HEK293 (cell line): ENCODE measurements around the gene RAD54L.

ENCODE experiments used
- CTCF ChIA-PET: fragments of 350-600 bp; formaldehyde crosslinking; extraction: SDS; loops from one replicate; lab custom pipeline; 2021; ENCODE audit warnings: antibody characterized with exemption; lab: Yijun Ruan, JAX
- POLR2A ChIA-PET: fragments of 300-600 bp; formaldehyde crosslinking; extraction: SDS; loops from one replicate; lab custom pipeline; 2020; ENCODE audit warnings: antibody characterized with exemption, inconsistent platforms; lab: Yijun Ruan, JAX
- H3K27ac ChIP-seq: fragments of 200-500 bp; sonication (Bioruptor generic); 2 replicates; pipeline ENCODE4 v1.5.1; 2014; ENCODE audit warnings: low read depth, low read length, control low read depth, inconsistent platforms; ENCODE audit errors: extremely low read depth
- H3K36me3 ChIP-seq, 2 experiments: fragments of 200-500 bp in 1 of 2; sonication (Bioruptor generic) in 1 of 2; 1 replicate in 1 of 2; 2 replicates in 1 of 2; pipeline ENCODE4 v1.5.1; 2014 to 2017; ENCODE audit warnings: inconsistent platforms in 2 of 2, low read length in 2 of 2; ENCODE audit not compliant: control insufficient read depth in 2 of 2, insufficient read depth in 1 of 2
- H3K4me1 ChIP-seq: fragments of 200-500 bp; sonication (Bioruptor generic); 2 replicates; pipeline ENCODE4 v1.5.1; 2014; ENCODE audit warnings: mild to moderate bottlenecking, low read length, inconsistent platforms; ENCODE audit not compliant: control insufficient read depth, insufficient read depth
- H3K4me3 ChIP-seq: 2 replicates; pipeline ENCODE4 v1.5.1; 2011; ENCODE audit warnings: low read depth, mild to moderate bottlenecking, control low read depth, low read length, moderate library complexity
- H3K9me3 ChIP-seq: fragments of 200-500 bp; sonication (Bioruptor generic); 2 replicates; pipeline ENCODE4 v1.5.1; 2014; ENCODE audit warnings: low read depth, low read length, inconsistent platforms; ENCODE audit not compliant: control insufficient read depth, insufficient read depth
- BCL11A ChIP-seq: fragments of 450-650 bp; formaldehyde crosslinking; IDR thresholded peaks from 2 replicates; pipeline ENCODE4 v1.5.1; 2016; ENCODE audit warnings: low read depth, missing biosample characterization, missing genetic modification characterization
- HOXD13 ChIP-seq: sonication (generic); formaldehyde crosslinking; IDR thresholded peaks from 2 replicates; pipeline ENCODE4 v1.8.0; 2022; ENCODE audit warnings: missing genetic modification reagents, borderline replicate concordance
- PBX3 ChIP-seq: sonication (generic); formaldehyde crosslinking; IDR thresholded peaks from 2 replicates; pipeline ENCODE4 v1.8.1; 2022; ENCODE audit warnings: mild to moderate bottlenecking, moderate library complexity, missing genetic modification reagents
- PRDM1 ChIP-seq: fragments of 450-650 bp; formaldehyde crosslinking; IDR thresholded peaks from 2 replicates; pipeline ENCODE4; 2016; ENCODE audit warnings: missing biosample characterization, missing genetic modification characterization
- PRDM6 ChIP-seq: fragments of 450-650 bp; formaldehyde crosslinking; IDR thresholded peaks from 2 replicates; pipeline ENCODE4 v1.5.1; 2017; ENCODE audit warnings: missing biosample characterization, missing genetic modification characterization
- SP3 ChIP-seq: fragments of 450-650 bp; formaldehyde crosslinking; IDR thresholded peaks from 2 replicates; pipeline ENCODE4 v1.5.1; 2016; ENCODE audit warnings: missing biosample characterization, missing genetic modification characterization
- TSHZ1 ChIP-seq: fragments of 450-650 bp; formaldehyde crosslinking; IDR thresholded peaks from 2 replicates; pipeline ENCODE4 v1.5.1; 2016; ENCODE audit warnings: missing biosample characterization, missing genetic modification characterization, borderline replicate concordance
- ZBTB20 ChIP-seq: fragments of 450-650 bp; formaldehyde crosslinking; IDR thresholded peaks from 2 replicates; pipeline ENCODE4 v1.5.1; 2016; ENCODE audit warnings: missing biosample characterization, missing genetic modification characterization
- ZBTB49 ChIP-seq: fragments of 450-650 bp; formaldehyde crosslinking; IDR thresholded peaks from 2 replicates; pipeline ENCODE4 v1.5.1; 2016; ENCODE audit warnings: missing biosample characterization, missing genetic modification characterization, low read depth
- ZEB2 ChIP-seq: fragments of 450-650 bp; formaldehyde crosslinking; IDR thresholded peaks from 2 replicates; pipeline ENCODE4 v1.5.1; 2016; ENCODE audit warnings: missing biosample characterization, missing genetic modification characterization
- ZFHX2 ChIP-seq: fragments of 450-650 bp; formaldehyde crosslinking; conservative IDR thresholded peaks from 2 replicates; pipeline ENCODE4 v1.5.1; 2016; ENCODE audit warnings: missing biosample characterization, missing genetic modification characterization
- ZFP3 ChIP-seq: fragments of 450-650 bp; formaldehyde crosslinking; IDR thresholded peaks from 2 replicates; pipeline ENCODE4 v1.5.1; 2016; ENCODE audit warnings: low read depth, missing biosample characterization, missing genetic modification characterization
- ZNF114 ChIP-seq: fragments of 450-650 bp; formaldehyde crosslinking; IDR thresholded peaks from 2 replicates; pipeline ENCODE4 v1.5.0; 2017; ENCODE audit warnings: missing biosample characterization, missing genetic modification characterization
- ZNF157 ChIP-seq: fragments of 450-650 bp; formaldehyde crosslinking; IDR thresholded peaks from 2 replicates; pipeline ENCODE4 v1.5.1; 2016; ENCODE audit warnings: missing biosample characterization, missing genetic modification characterization
- ZNF175 ChIP-seq: fragments of 450-650 bp; formaldehyde crosslinking; IDR thresholded peaks from 2 replicates; pipeline ENCODE4 v1.5.1; 2016; ENCODE audit warnings: missing biosample characterization, missing genetic modification characterization
- ZNF19 ChIP-seq: fragments of 450-650 bp; formaldehyde crosslinking; IDR thresholded peaks from 2 replicates; pipeline ENCODE4; 2016; ENCODE audit warnings: missing biosample characterization, missing genetic modification characterization, low read depth
- ZNF248 ChIP-seq: fragments of 450-650 bp; formaldehyde crosslinking; IDR thresholded peaks from 2 replicates; pipeline ENCODE4 v1.5.1; 2017; ENCODE audit warnings: missing biosample characterization, missing genetic modification characterization
- ZNF274 ChIP-seq, 2 experiments: fragments of 200-500 bp in 1 of 2; fragments of 450-650 bp in 1 of 2; sonication (Bioruptor generic) in 1 of 2; formaldehyde crosslinking in 1 of 2; IDR thresholded peaks; 2 replicates each; pipeline versions ENCODE4 v1.5.1 to v1.6.1; 2014 to 2016; ENCODE audit warnings: borderline replicate concordance in 1 of 2, inconsistent platforms in 1 of 2, low read length in 1 of 2, missing biosample characterization in 1 of 2, missing genetic modification characterization in 1 of 2
- ZNF324 ChIP-seq: fragments of 450-650 bp; formaldehyde crosslinking; IDR thresholded peaks from 2 replicates; pipeline ENCODE4 v1.5.1; 2016; ENCODE audit warnings: missing biosample characterization, missing genetic modification characterization
- ZNF555 ChIP-seq: fragments of 450-650 bp; formaldehyde crosslinking; conservative IDR thresholded peaks from 2 replicates; pipeline ENCODE4 v1.5.1; 2017; ENCODE audit warnings: missing biosample characterization, mild to moderate bottlenecking, missing genetic modification characterization, inconsistent platforms
- ZNF596 ChIP-seq: fragments of 450-650 bp; IDR thresholded peaks from 2 replicates; pipeline ENCODE4 v1.5.0; 2018; ENCODE audit warnings: missing biosample characterization, mild to moderate bottlenecking, missing genetic modification characterization, moderate library complexity
- ZNF623 ChIP-seq: fragments of 450-650 bp; formaldehyde crosslinking; IDR thresholded peaks from 2 replicates; pipeline ENCODE4 v1.5.1; 2016; ENCODE audit warnings: missing biosample characterization, missing genetic modification characterization
- ZNF664 ChIP-seq: fragments of 450-650 bp; formaldehyde crosslinking; IDR thresholded peaks from 2 replicates; pipeline ENCODE4 v1.5.1; 2016; ENCODE audit warnings: missing biosample characterization, missing genetic modification characterization
- ZNF677 ChIP-seq: fragments of 450-650 bp; IDR thresholded peaks from 2 replicates; pipeline ENCODE4 v1.5.0; 2018; ENCODE audit warnings: missing biosample characterization, mild to moderate bottlenecking, missing genetic modification characterization, moderate library complexity
- ZNF707 ChIP-seq: fragments of 450-650 bp; formaldehyde crosslinking; IDR thresholded peaks from 2 replicates; pipeline ENCODE4 v1.5.1; 2016; ENCODE audit warnings: missing biosample characterization, missing genetic modification characterization
- ZNF76 ChIP-seq: fragments of 450-650 bp; formaldehyde crosslinking; IDR thresholded peaks from 2 replicates; pipeline ENCODE4; 2016; ENCODE audit warnings: low read depth, missing biosample characterization, missing genetic modification characterization, borderline replicate concordance
- ZNF843 ChIP-seq: fragments of 450-650 bp; formaldehyde crosslinking; IDR thresholded peaks from 2 replicates; pipeline ENCODE4 v1.5.1; 2016; ENCODE audit warnings: missing biosample characterization, missing genetic modification characterization

RAD54L gene

GRCh38 chr1:46302641-46303037 is 55.1 kb downstream of the RAD54L start (continued):
- TF ChIP-seq PRDM6: no peak
- no peak for TF ChIP-seq PBX3 (CRISPR knock-in tag)
- no peak for TF ChIP-seq PRDM1 (tag by site-specific recombination)
- no peak for TF ChIP-seq BCL11A (tag by site-specific recombination)
- TF ChIP-seq ZNF324 (tag by site-specific recombination): peak; percentile 29; the same call in 1 of the 2 replicates
- no peak for TF ChIP-seq SP3 (tag by site-specific recombination)
- no peak for TF ChIP-seq TSHZ1 (tag by site-specific recombination)
- no peak for TF ChIP-seq ZFP3
- peak; percentile 15; the same call in 1 of the 2 replicates for TF ChIP-seq ZBTB20 (tag by site-specific recombination)
- TF ChIP-seq ZNF76 (tag by site-specific recombination): peak; percentile 2; the same call in 1 of the 2 replicates

GRCh38 chr1:46303038-46303871 is 55.7 kb downstream of the RAD54L start, which contains the start of the genes LRRC41 and UQCRH:
Gene LRRC41 (minus strand): TSS chr1:46303616. CDS start chr1:46303322, 294 bp downstream.
Gene UQCRH (plus strand): TSS chr1:46303698. CDS start chr1:46303767, 69 bp downstream.
- H3K4me3 ChIP-seq: peak within 1 kb of the TSS; percentile 88
- no peaks in the 10 kb centered on the region for H3K9me3 ChIP-seq
- H3K27ac ChIP-seq: peak within 1 kb of the TSS; percentile 99
- ChIA-PET CTCF (interaction anchor here (0.6 to 1.9 kb wide), 11 partner anchors 25 to 173 kb away, joined by 3 to 12 read pairs (median 3); partner anchors contain the start of gene NSUN4), POLR2A (interaction anchor here (0.6 to 2.5 kb wide), 12 partner anchors 9 to 1732 kb away, joined by 3 to 24 read pairs (median 4); partner anchors contain the start of genes GPBP1L1, NSUN4 and RAD54L)
- H3K4me1 ChIP-seq: no peaks in the 10 kb centered on the region
- H3K36me3 ChIP-seq: peaks cover 0 to 27% of the 10 kb centered on the region in 2 experiments; a peak in 2 of 3 replicates
- TF ChIP-seq ZNF677 (tag by site-specific recombination) (no peak), ZNF623 (no peak), ZEB2 (tag by site-specific recombination) (peak; percentile 45; the same call in 1 of the 2 replicates), ZNF114 (tag by site-specific recombination) (no peak), HOXD13 (CRISPR knock-in tag) (no peak), ZNF664 (tag by site-specific recombination) (no peak; the same call in 1 of the 2 replicates), ZNF843 (tag by site-specific recombination) (no peak; the same call in 1 of the 2 replicates), ZNF707 (tag by site-specific recombination) (no peak), ZNF274 (IDR thresholded peaks at IDR 0.05; ENCODE audit: low read length) (no peak), ZNF274 (tag by site-specific recombination; IDR thresholded peaks at IDR 0.05; ENCODE audit: borderline replicate concordance) (no peak), BCL11A (tag by site-specific recombination) (0 out of 2 replicates have a peak, but pooled peaks have one; percentile 56), ZBTB49 (tag by site-specific recombination) (no peak), ZNF157 (tag by site-specific recombination) (no peak), ZNF596 (tag by site-specific recombination) (no peak), ZNF248 (tag by site-specific recombination) (no peak), ZFHX2 (tag by site-specific recombination) (no peak), SP3 (tag by site-specific recombination) (peak; percentile 84), ZNF555 (tag by site-specific recombination) (no peak), ZNF19 (tag by site-specific recombination) (no peak), ZNF175 (no peak)
